NB4 (cell line): ENCODE data around the gene EIF2B2.

Experiments
- DNase-seq: peaks from one replicate; pipeline ENCODE4 v3.0.0; 2010; ENCODE audit warnings: low read depth
- H3K4me3 ChIP-seq: one replicate; pipeline ENCODE4 v1.5.1; 2011; ENCODE audit warnings: mild to moderate bottlenecking, low read depth, low read length, moderate library complexity
- MYC ChIP-seq: IDR thresholded peaks from 2 replicates; pipeline ENCODE4 v1.6.1; 2011; ENCODE audit warnings: low read depth, low read length
- POLR2A ChIP-seq: IDR thresholded peaks from 2 replicates; pipeline ENCODE4 v1.6.1; 2011; ENCODE audit warnings: mild to moderate bottlenecking; ENCODE audit not compliant: insufficient read length; ENCODE audit errors: extremely low read depth
- TF ChIP-seq, protein P1 (sequence below): IDR thresholded peaks from 2 replicates; pipeline ENCODE4 v1.6.1; 2011; ENCODE audit warnings: low read depth, low read length
- TF ChIP-seq, protein P2 (sequence below): IDR thresholded peaks from one replicate; pipeline ENCODE4 v1.5.1; 2012; ENCODE audit warnings: low read depth, low read length

EIF2B2 gene

DNA sequence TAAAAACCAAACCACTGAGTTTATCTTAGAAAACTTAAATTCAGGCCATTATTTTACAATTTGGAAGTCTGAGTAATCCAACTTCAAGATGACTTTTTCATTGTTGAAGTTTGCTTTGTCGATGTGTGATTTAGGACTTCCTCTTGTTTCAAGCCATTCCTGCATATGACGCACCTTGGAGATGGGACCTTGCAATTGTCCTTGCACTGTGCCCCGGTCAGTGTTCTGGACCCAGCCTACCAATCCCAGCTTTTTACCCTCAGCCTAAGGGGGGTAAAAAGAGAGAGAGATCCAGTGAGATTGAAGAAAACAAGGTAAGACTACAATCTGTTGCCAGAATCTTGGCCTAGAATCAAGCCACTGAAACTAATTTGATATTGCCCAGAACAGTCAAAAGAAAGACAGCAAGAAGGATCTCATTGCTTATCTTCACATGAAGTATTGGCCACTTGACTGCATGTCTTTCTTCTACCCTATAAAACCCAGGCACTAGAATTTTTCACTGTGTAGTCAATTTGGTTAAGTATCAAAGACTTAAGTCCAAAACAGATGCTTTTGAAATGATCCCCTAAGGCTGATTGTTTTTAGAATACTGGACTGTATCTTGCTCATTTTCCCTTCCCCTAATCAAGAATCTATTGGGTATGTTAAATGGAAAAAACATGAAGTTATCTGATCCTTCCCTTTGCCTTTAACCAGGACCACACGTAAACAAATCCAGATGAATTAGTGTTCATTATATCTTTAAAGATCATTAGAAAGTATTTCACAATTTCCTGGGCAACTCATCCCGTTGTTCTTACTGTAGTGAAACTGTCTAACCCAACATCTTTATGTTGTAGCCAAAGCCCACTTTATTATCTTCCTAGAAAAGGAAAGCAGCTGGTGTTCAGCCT is 50.9 kb downstream of the EIF2B2 start:
- no peak overlapping the region for H3K4me3 ChIP-seq
- DNase-seq: no peak
- TF ChIP-seq, protein P1, sequence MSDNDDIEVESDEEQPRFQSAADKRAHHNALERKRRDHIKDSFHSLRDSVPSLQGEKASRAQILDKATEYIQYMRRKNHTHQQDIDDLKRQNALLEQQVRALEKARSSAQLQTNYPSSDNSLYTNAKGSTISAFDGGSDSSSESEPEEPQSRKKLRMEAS: no peak
- TF ChIP-seq, protein P2, sequence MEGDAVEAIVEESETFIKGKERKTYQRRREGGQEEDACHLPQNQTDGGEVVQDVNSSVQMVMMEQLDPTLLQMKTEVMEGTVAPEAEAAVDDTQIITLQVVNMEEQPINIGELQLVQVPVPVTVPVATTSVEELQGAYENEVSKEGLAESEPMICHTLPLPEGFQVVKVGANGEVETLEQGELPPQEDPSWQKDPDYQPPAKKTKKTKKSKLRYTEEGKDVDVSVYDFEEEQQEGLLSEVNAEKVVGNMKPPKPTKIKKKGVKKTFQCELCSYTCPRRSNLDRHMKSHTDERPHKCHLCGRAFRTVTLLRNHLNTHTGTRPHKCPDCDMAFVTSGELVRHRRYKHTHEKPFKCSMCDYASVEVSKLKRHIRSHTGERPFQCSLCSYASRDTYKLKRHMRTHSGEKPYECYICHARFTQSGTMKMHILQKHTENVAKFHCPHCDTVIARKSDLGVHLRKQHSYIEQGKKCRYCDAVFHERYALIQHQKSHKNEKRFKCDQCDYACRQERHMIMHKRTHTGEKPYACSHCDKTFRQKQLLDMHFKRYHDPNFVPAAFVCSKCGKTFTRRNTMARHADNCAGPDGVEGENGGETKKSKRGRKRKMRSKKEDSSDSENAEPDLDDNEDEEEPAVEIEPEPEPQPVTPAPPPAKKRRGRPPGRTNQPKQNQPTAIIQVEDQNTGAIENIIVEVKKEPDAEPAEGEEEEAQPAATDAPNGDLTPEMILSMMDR: no peak
- TF ChIP-seq MYC: no peak
- no peak for TF ChIP-seq POLR2A

DNA sequence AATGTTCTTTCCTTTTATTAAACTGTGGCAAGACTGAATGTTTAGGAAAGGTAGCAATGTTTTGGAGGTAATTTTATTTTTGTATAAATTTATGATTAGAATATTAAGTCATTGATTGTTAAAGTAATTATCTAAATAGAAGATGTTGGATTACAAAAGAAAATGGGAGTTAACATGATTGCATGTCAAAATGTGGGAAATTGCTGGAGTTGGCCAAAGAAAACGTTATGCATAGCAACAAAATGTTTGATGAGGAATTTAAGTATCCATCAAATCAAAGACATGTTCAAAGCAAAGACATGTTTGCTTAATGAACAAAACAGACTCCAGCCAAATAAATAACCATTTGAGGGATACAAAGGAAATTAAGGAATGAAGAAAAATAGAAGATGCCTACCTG is 51.7 kb downstream of the EIF2B2 start:
- TF ChIP-seq, protein P1: no peak
- TF ChIP-seq POLR2A (no peak), MYC (no peak)
- TF ChIP-seq, protein P2: no peak
- no peak for DNase-seq
- H3K4me3 ChIP-seq: no peak overlapping the region

DNA sequence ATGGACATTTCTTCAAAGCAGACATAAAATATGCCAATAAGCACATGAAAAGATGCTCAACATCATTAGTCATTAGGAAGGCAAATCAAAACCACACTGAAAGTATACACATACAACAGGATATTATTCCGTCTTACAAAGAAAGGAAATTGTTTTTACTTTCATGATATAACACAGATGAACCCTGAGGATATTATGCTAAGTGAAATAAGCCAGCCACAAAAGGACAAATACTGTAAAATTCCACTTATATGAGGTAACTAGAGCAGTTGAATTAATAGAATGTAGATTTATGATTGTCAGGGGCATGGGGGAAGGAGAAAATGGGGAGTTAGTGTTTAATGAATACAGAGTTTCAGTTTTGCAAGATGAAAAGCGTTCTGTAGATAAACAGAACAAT is 56.9 kb downstream of the EIF2B2 start:
- TF ChIP-seq, protein P1: no peak
- TF ChIP-seq POLR2A (no peak), MYC (no peak)
- TF ChIP-seq, protein P2: no peak
- no peak overlapping the region for H3K4me3 ChIP-seq
- DNase-seq: no peak

DNA sequence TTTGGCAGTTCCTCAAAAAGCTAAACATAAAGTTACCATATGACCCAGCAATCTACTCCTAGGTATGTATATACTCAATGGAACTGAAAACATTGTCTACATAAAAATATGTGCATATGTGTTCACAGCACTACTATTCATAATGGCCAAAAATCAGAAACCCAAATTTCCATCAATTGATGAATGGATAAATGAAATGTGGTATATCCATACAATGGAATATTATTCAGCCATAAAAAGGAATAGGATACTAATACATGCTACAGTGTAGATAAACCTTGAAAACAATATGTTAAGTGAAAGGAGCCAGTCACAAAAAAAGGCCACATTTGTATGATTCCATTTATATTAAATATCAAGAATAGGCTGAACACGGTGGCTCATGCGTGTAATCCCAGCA is 57.7 kb downstream of the EIF2B2 start:
- no peak for TF ChIP-seq POLR2A
- no peak for TF ChIP-seq MYC
- no peak overlapping the region for H3K4me3 ChIP-seq
- no peak for DNase-seq
